CD4-positive, alpha-beta memory T cell (primary cell): ENCODE data around the gene SLC1A5. TPM values are rescaled to one million over a fixed set of nuclear protein-coding genes. Genes with fewer than 3 reads are reported as not detected.
"Not testable (repeated sequence)": the region's sequence is repeated elsewhere in the genome, so short reads cannot be mapped to it uniquely, and the experiment has no call there.

Source experiments
- CTCF ChIA-PET: fragments of 350-600 bp; sonication (Branson Sonifier 250); formaldehyde crosslinking; loops from one replicate; lab custom pipeline; 2021; ENCODE audit warnings: inconsistent platforms; ENCODE audit not compliant: partially characterized antibody; lab: Charles Lee
- POLR2A ChIA-PET: fragments of 350-600 bp; sonication (Branson Sonifier 250); formaldehyde crosslinking; loops from one replicate; lab custom pipeline; 2021; ENCODE audit not compliant: partially characterized antibody; lab: Charles Lee
- DNase-seq, 5 donors: peaks; one replicate each; pipeline versions ENCODE4 v3.0.0 to v3.0.0-alpha.2; 2020 to 2022; ENCODE audit warnings: mixed read lengths in 1 of 5
- H3K27ac ChIP-seq: one replicate; pipeline ENCODE4 v1.7.0; 2013; ENCODE audit warnings: low read depth, low read length
- H3K27me3 ChIP-seq: 2 replicates; pipeline ENCODE4 v1.7.0; 2013; ENCODE audit warnings: mild to moderate bottlenecking, low read length, moderate library complexity; ENCODE audit not compliant: insufficient read depth
- H3K36me3 ChIP-seq: 2 replicates; pipeline ENCODE4 v1.7.0; 2013; ENCODE audit warnings: mild to moderate bottlenecking, low read length, moderate library complexity; ENCODE audit not compliant: insufficient read depth
- H3K4me1 ChIP-seq: 2 replicates; pipeline ENCODE4 v1.7.0; 2013; ENCODE audit warnings: mild to moderate bottlenecking, low read length, moderate library complexity; ENCODE audit not compliant: insufficient read depth
- H3K4me3 ChIP-seq, 2 donors: one replicate each; pipeline ENCODE4 v1.7.0; 2013; ENCODE audit warnings: low read length in 2 of 2, mild to moderate bottlenecking in 1 of 2
- H3K9me3 ChIP-seq, 2 donors: one replicate each; pipeline ENCODE4 v1.7.0; 2013; ENCODE audit warnings: low read length in 2 of 2, control low read depth in 1 of 2; ENCODE audit not compliant: control insufficient read depth in 1 of 2
- H3K27ac Mint-ChIP-seq, 7 donors: one replicate each; pipeline ENCODE4 v1.8.0; 2020 to 2021; ENCODE audit warnings: mixed read lengths in 7 of 7, mild to moderate bottlenecking in 6 of 7, inconsistent platforms in 3 of 7, moderate library complexity in 3 of 7
- H3K27me3 Mint-ChIP-seq, 2 donors: one replicate each; pipeline ENCODE4 v1.8.0; 2020 to 2021; ENCODE audit warnings: mixed read lengths in 2 of 2
- H3K36me3 Mint-ChIP-seq, 2 donors: one replicate each; pipeline ENCODE4 v1.8.0; 2020 to 2021; ENCODE audit warnings: mixed read lengths in 2 of 2, inconsistent platforms in 1 of 2, mild to moderate bottlenecking in 1 of 2
- H3K4me1 Mint-ChIP-seq, 4 donors: one replicate each; pipeline ENCODE4 v1.8.0; 2020 to 2021; ENCODE audit warnings: mixed read lengths in 4 of 4, mild to moderate bottlenecking in 1 of 4
- H3K4me3 Mint-ChIP-seq, 8 donors: one replicate each; pipeline ENCODE4 v1.8.0; 2020 to 2021; ENCODE audit warnings: mixed read lengths in 8 of 8, mild to moderate bottlenecking in 7 of 8, moderate library complexity in 6 of 8, inconsistent platforms in 3 of 8
- H3K9me3 Mint-ChIP-seq, 8 donors: one replicate each; pipeline ENCODE4 v1.8.0; 2020 to 2021; ENCODE audit warnings: mixed read lengths in 8 of 8, mild to moderate bottlenecking in 5 of 8, inconsistent platforms in 3 of 8, moderate library complexity in 1 of 8
- intact Hi-C: fragments of 100-400 bp; cut with micrococcal nuclease; formaldehyde crosslinking; loops from one replicate; pipeline ENCODE4 v1.15.1; 2023
- polyA plus RNA-seq, 2 donors: library from polyadenylated mRNA; unstranded; fragments of 300-500 nt; fragmentation: Illumina TruSeq; gene quantifications; one replicate each; pipeline ENCODE4 v1.2.3, GENCODE V29; 2021
- total RNA-seq, 2 experiments: library from RNA; stranded (reverse); gene quantifications; one replicate each; pipeline ENCODE4 v1.2.3, GENCODE V29; 2021

The SLC1A5 gene
- total and polyA plus RNA-seq, 4 experiments from 2014 or later, result 7.2 to 22.1 (median 20.3) TPM

DNA sequence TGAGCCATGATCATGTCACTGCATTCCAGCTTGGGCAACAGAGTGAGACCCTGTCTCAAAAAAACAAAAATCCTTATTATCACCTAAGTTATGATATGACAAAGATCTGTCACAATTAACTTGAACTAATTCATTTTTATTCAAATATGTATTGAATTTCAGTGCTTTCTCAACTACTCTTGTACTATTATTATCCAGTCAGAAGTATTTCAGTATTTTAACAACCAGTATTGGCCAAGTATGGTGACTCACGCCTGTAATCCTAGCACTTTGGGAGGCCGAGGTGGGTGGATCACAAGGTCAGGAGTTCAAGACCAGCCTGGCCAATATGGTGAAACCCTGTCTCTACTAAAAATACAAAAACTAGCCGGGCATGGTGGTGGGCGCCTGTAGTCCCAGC lies 27.5 kb downstream of the SLC1A5 start:
- H3K4me1 ChIP-seq, intact Hi-C loops, H3K27ac Mint-ChIP-seq, DNase-seq, H3K4me3 Mint-ChIP-seq, H3K9me3 ChIP-seq, H3K27me3 Mint-ChIP-seq, H3K4me1 Mint-ChIP-seq, H3K27ac ChIP-seq, H3K27me3 ChIP-seq, POLR2A ChIA-PET, H3K36me3 ChIP-seq, H3K36me3 Mint-ChIP-seq, H3K9me3 Mint-ChIP-seq, H3K4me3 ChIP-seq: not testable (repeated sequence)
- CTCF ChIA-PET, result interaction anchor here (1.2 to 15.7 kb wide), 2 partner anchors 9 to 82 kb away, joined by 3 to 335 read pairs; no protein-coding TSS in a partner anchor

DNA sequence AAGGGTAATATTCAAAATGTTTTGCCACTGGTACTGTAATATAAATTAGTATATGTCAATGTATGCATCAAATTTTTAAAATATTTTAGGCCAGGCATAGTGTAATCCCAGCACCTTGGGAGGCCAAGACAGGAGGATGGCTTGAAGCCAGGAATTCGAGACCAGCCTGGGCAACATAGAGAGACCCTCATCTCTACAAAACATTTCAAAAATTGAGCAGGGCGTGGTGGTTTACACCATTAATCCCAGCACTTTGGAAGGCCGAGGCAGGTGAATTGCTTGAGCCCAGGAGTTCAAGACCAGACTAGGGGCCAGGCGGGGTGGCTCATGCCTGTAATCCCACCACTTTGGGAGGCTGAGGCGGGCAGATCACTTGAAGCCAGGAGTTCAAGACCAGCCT lies 28.0 kb downstream of the SLC1A5 start:
- no peak for DNase-seq
- ChIA-PET CTCF (interaction anchor here (1.2 to 15.7 kb wide), 2 partner anchors 9 to 82 kb away, joined by 3 to 335 read pairs; no protein-coding TSS in a partner anchor), POLR2A (no interaction called here)
- Histone ChIP-seq H3K4me3 (no peak overlapping the region), H3K4me1 (no peaks in the 10 kb centered on the region), H3K36me3 (no peaks in the 10 kb centered on the region), H3K27ac (no peak overlapping the region), H3K27me3 (no peaks in the 10 kb centered on the region), H3K9me3 (no peaks in the 10 kb centered on the region)
- Mint-ChIP-seq H3K27ac (no peak overlapping the region), H3K9me3 (no peaks in the 10 kb centered on the region), H3K4me1 (peaks cover 0 to 5% (median 0%) of the 10 kb centered on the region in 4 donors), H3K27me3 (no peaks in the 10 kb centered on the region), H3K36me3 (peaks cover 0 to 6% of the 10 kb centered on the region in 2 donors), H3K4me3 (no peak overlapping the region)
- intact Hi-C loops, result no loop called here

DNA sequence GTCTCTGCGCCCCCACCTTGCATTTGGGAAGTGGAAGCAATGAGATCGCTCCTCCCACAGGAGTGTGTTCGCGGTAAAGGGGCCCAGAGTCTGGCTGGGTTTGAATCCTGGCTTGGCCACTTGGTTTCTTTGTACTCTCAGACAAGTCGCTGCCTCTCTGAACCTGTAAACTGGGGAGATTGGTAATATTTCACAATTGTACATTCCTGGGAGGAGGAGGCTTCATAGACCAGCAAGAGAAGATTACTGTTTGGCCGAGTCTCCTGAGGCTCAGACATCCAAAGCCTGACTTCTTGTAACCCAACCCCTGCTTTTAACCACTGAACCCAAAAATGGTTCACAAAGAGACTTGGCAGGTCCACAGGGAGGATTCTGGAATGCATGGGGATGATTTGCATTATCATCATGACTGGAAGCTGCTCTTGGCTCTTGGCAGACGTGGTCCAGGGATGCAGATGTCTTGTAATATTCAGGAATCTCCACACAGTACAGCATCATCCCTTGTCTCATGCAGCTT lies 28.5 kb downstream of the SLC1A5 start:
- no peak for DNase-seq
- Mint-ChIP-seq H3K4me1 (peaks cover 0 to 5% (median 0%) of the 10 kb centered on the region in 4 donors), H3K36me3 (peaks cover 0 to 6% of the 10 kb centered on the region in 2 donors), H3K9me3 (no peaks in the 10 kb centered on the region), H3K27ac (no peak overlapping the region), H3K4me3 (no peak overlapping the region), H3K27me3 (no peaks in the 10 kb centered on the region)
- Histone ChIP-seq H3K36me3 (no peaks in the 10 kb centered on the region), H3K27ac (no peak overlapping the region), H3K4me1 (no peaks in the 10 kb centered on the region), H3K27me3 (no peaks in the 10 kb centered on the region), H3K9me3 (no peaks in the 10 kb centered on the region), H3K4me3 (no peak overlapping the region)
- CTCF ChIA-PET, result interaction anchor here (1.2 to 15.7 kb wide), 3 partner anchors 10 to 83 kb away, joined by 3 to 335 read pairs (median 14); no protein-coding TSS in a partner anchor
- POLR2A ChIA-PET, result no interaction called here
- intact Hi-C loops, result no loop called here

DNA sequence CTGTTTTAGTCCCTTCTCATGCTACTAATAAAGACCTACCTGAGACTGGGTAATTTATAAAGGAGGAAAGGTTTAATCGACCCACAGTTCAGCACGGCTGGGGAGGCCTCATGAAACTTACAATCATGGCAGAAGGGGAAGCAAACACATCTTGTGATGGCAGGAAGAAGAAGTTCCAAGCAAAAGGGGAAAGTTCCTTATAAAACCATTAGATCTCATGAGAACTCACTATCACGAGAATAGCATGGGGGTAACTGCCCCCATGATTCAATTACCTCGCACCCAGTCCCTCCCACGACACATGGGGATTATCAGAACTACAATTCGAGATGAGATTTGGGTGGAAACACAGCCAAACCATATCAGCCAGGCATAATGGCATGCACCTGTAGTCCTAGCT lies 29.2 kb downstream of the SLC1A5 start:
- H3K4me1 Mint-ChIP-seq, result peaks cover 0 to 5% (median 0%) of the 10 kb centered on the region in 4 donors
- H3K9me3 Mint-ChIP-seq, result no peaks in the 10 kb centered on the region
- no peaks in the 10 kb centered on the region for H3K36me3 ChIP-seq
- no peak overlapping the region for H3K4me3 Mint-ChIP-seq
- H3K36me3 Mint-ChIP-seq, result peaks cover 0 to 6% of the 10 kb centered on the region in 2 donors
- no peaks in the 10 kb centered on the region for H3K9me3 ChIP-seq
- ChIA-PET CTCF (interaction anchor here (1.7 to 15.7 kb wide), 6 partner anchors 8 to 254 kb away, joined by 7 to 335 read pairs (median 16); no protein-coding TSS in a partner anchor), POLR2A (no interaction called here)
- DNase-seq, result no peak
- intact Hi-C loops, result no loop called here
- H3K27ac Mint-ChIP-seq, result peak overlapping the region in 1 of 7 donors; percentile 52
- H3K27ac ChIP-seq, result no peak overlapping the region
- H3K27me3 Mint-ChIP-seq, result no peaks in the 10 kb centered on the region
- no peak overlapping the region for H3K4me3 ChIP-seq
- H3K4me1 ChIP-seq, result no peaks in the 10 kb centered on the region
- H3K27me3 ChIP-seq, result no peaks in the 10 kb centered on the region

DNA sequence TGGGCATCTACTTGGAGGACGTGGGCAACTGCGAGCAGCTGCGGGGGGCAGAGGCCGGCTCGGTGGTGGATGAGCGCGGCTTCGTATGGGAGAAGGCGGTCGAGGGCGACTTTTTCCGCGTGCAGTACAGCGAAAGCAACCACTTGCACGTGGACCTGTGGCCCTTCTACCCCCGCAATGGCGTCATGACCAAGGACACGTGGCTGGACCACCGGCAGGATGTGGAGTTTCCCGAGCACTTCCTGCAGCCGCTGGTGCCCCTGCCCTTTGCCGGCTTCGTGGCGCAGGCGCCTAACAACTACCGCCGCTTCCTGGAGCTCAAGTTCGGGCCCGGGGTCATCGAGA lies 31.9 kb downstream of the SLC1A5 start:
- H3K4me3 Mint-ChIP-seq, result no peak overlapping the region
- Histone ChIP-seq H3K27me3 (no peaks in the 10 kb centered on the region), H3K9me3 (no peaks in the 10 kb centered on the region), H3K4me1 (no peaks in the 10 kb centered on the region), H3K27ac (no peak overlapping the region), H3K36me3 (no peaks in the 10 kb centered on the region), H3K4me3 (no peak overlapping the region)
- intact Hi-C loops, result loop anchor here (2.0 kb wide), 2 partner anchors 30 to 234 kb away; no protein-coding TSS in a partner anchor
- no peaks in the 10 kb centered on the region for H3K9me3 Mint-ChIP-seq
- peaks cover 0 to 19% of the 10 kb centered on the region in 2 donors for H3K36me3 Mint-ChIP-seq
- ChIA-PET POLR2A (interaction anchor here (2.7 kb wide), 1 partner anchor 84 kb away, joined by 15 read pairs; no protein-coding TSS in a partner anchor), CTCF (interaction anchor here (0.6 to 15.7 kb wide), 10 partner anchors 8 to 112 kb away, joined by 3 to 335 read pairs (median 4); no protein-coding TSS in a partner anchor)
- peaks cover 5 to 9% (median 6%) of the 10 kb centered on the region in 4 donors for H3K4me1 Mint-ChIP-seq
- no peak overlapping the region for H3K27ac Mint-ChIP-seq
- DNase-seq, result no peak
- no peaks in the 10 kb centered on the region for H3K27me3 Mint-ChIP-seq

DNA sequence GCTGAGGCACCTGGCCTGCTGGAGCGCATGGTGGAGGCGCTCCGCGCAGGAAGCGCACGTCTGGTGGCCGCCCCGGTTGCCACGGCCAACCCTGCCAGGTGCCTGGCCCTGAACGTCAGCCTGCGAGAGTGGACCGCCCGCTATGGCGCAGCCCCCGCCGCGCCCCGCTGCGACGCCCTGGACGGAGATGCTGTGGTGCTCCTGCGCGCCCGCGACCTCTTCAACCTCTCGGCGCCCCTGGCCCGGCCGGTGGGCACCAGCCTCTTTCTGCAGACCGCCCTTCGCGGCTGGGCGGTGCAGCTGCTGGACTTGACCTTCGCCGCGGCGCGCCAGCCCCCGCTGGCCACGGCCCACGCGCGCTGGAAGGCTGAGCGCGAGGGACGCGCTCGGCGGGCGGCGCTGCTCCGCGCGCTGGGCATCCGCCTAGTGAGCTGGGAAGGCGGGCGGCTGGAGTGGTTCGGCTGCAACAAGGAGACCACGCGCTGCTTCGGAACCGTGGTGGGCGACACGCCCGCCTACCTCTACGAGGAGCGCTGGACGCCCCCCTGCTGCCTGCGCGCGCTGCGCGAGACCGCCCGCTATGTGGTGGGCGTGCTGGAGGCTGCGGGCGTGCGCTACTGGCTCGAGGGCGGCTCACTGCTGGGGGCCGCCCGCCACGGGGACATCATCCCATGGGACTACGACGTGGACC lies 32.4 kb downstream of the SLC1A5 start:
- Mint-ChIP-seq H3K27me3 (no peaks in the 10 kb centered on the region), H3K4me1 (peaks cover 5 to 9% (median 6%) of the 10 kb centered on the region in 4 donors), H3K9me3 (no peaks in the 10 kb centered on the region), H3K4me3 (no peak overlapping the region), H3K36me3 (peaks cover 0 to 19% of the 10 kb centered on the region in 2 donors), H3K27ac (no peak overlapping the region)
- ChIA-PET CTCF (interaction anchor here (0.6 to 15.7 kb wide), 13 partner anchors 7 to 112 kb away, joined by 3 to 335 read pairs (median 5); no protein-coding TSS in a partner anchor), POLR2A (interaction anchor here (2.7 kb wide), 1 partner anchor 85 kb away, joined by 15 read pairs; no protein-coding TSS in a partner anchor)
- H3K9me3 ChIP-seq, result no peaks in the 10 kb centered on the region
- DNase-seq, result no peak
- H3K36me3 ChIP-seq, result no peaks in the 10 kb centered on the region
- no peak overlapping the region for H3K27ac ChIP-seq
- H3K27me3 ChIP-seq, result no peaks in the 10 kb centered on the region
- intact Hi-C loops, result loop anchor here (2.0 kb wide), 2 partner anchors 31 to 235 kb away; no protein-coding TSS in a partner anchor
- H3K4me3 ChIP-seq, result no peak overlapping the region
- H3K4me1 ChIP-seq, result no peaks in the 10 kb centered on the region
